AG09309 (cell line): ENCODE measurements around the gene SLC23A1.

Experiments
- DNase-seq: peaks from one replicate; pipeline ENCODE4 v3.0.0-alpha.2; 2010; ENCODE audit warnings: low read depth
- H3K4me3 ChIP-seq: 2 replicates; pipeline ENCODE4 v1.5.1; 2011; ENCODE audit warnings: mild to moderate bottlenecking, low read depth, low read length, moderate library complexity; ENCODE audit not compliant: control insufficient read depth
- CTCF ChIP-seq: IDR thresholded peaks from 2 replicates; pipeline ENCODE4 v1.5.1; 2011; ENCODE audit warnings: mild to moderate bottlenecking, low read depth, low read length, inconsistent platforms; ENCODE audit not compliant: insufficient read depth, control insufficient read depth; ENCODE audit errors: missing control alignments

SLC23A1 gene

DNA sequence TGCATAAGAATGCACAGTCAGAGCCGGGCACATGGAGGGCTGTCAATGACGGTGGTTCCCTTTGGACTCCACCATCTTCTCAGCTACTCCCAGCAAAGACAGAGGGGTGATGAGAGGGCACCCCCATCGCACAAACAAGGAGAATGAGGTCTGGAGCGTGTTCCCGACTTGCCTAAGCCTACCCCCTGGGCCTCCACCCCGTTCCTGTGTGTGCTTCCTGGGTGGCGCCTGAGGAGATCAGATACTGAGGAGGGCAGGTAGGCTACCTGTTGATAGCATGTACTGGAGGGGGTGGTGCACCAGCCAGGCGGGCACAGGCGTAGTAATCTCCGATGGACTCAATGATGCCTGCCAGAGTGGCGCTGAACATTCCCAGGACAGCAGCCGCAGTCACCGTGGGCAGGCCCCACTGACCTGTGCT lies 4.1 kb downstream of the SLC23A1 start:
- DNase-seq = no peak
- H3K4me3 ChIP-seq = no peak overlapping the region
- TF ChIP-seq CTCF = no peak

GRCh38 chr5:139378101-139378825 lies 4.8 kb downstream of the SLC23A1 start:
- TF ChIP-seq CTCF = no peak
- H3K4me3 ChIP-seq = no peak overlapping the region
- DNase-seq = no peak

DNA sequence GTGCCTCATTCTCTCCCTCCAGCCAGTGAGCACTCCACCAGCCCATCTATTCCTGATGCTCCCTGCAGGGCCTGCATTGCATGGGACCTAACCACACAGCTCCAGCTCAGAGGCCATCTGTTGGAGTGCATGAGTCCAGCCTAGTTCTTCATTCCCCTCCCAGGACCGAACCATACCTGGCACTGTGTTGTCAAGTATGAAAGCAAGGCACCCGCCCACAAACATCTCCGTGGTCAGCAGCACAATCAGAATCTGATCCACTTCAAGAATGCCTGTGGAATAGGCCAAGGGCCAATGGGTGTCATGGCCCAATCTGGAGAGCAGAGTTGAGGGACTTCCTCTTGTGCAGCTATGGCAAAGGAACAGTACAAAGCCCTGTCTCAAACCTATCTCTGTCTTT lies 5.9 kb downstream of the SLC23A1 start:
- no peak for TF ChIP-seq CTCF
- DNase-seq = no peak
- H3K4me3 ChIP-seq = no peak overlapping the region

- DNase-seq = no peak
- H3K4me3 ChIP-seq = no peak overlapping the region
- no peak for TF ChIP-seq CTCF
These were observed 6.7 kb downstream of the SLC23A1 start for GRCh38 chr5:139376364-139376763.

GRCh38 chr5:139374909-139375308 lies 8.2 kb downstream of the SLC23A1 start:
- DNase-seq = no peak
- no peak overlapping the region for H3K4me3 ChIP-seq
- TF ChIP-seq CTCF = no peak

DNA sequence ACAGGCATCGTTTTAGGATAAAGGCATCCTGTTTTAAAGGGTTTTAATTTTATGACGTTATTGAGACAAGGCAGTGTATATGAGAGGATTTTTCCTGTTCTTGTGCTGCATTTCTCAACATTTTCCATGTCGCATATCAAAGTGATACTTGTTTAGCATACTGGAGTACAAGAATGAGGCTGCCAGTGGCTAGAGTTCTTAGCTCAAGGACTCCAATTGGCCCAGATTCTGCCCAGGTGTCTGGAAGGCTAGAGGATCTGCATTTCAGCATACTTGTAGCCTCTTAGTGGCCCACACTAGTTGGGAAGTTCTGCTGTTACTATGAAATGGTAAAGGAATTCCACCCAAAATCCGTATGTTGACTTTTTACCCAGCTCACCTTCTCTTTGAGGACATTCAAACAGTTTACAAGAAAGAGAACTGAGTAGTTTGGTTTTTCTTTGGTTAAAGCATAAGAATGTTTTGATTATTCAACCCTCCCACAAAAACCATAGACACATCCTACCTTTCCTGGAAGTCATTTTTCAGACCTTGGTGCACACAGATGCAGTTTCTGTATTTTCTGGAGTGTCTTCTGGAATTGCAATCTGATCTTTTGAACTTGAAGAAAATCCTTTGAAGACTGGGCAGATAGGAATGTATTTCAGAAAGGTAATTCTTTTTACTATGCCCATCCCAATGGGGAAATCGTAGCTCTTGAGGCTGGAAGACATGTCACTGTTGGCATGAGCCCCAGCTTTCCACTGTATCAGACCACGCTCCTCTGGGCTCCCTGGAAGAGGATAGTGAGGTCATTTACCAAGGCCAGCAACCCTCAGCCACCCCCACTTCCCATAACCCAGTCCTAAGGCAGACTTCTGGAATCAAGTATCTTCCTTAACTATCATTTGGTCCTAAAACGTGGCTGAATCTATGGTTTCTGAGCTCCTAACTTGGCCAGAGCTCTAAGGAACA lies 11.3 kb downstream of the SLC23A1 start:
- H3K4me3 ChIP-seq = no peak overlapping the region
- DNase-seq = no peak
- no peak for TF ChIP-seq CTCF
